H1 (cell line): ENCODE measurements around the gene ARHGAP32. TPM values are rescaled to one million over a fixed set of nuclear protein-coding genes. Genes with fewer than 3 reads are reported as not detected.

Experiments
- CTCF ChIA-PET: fragments of 300-600 bp; sonication (Branson Sonifier 250); formaldehyde crosslinking; loops from one replicate; lab custom pipeline; 2021; ENCODE audit not compliant: partially characterized antibody; lab: Charles Lee
- POLR2A ChIA-PET: fragments of 300-600 bp; sonication (Branson Sonifier 250); formaldehyde crosslinking; loops from one replicate; lab custom pipeline; 2021; ENCODE audit warnings: inconsistent platforms; ENCODE audit not compliant: partially characterized antibody; lab: Charles Lee
- DNase-seq, 2 experiments: peaks; one replicate each; pipeline versions ENCODE4 v3.0.0 to v3.0.0-alpha.2; 2010 to 2022; ENCODE audit warnings: low spot score in 2 of 2, low read depth in 1 of 2, mixed read lengths in 1 of 2
- FAIRE-seq: peaks from 2 replicates; lab custom pipeline; 2011; peaks lifted over from hg19 to GRCh38; lab: Jason Lieb, UNC
- H2AFZ ChIP-seq: 2 replicates; pipeline ENCODE4 v1.8.1; 2012; ENCODE audit warnings: low read length, inconsistent platforms
- H2AK5ac ChIP-seq: 2 replicates; pipeline ENCODE4 v1.6.1; 2013; ENCODE audit warnings: low read depth, low read length
- H2BK120ac ChIP-seq: replicated peaks from 2 replicates; pipeline ENCODE3; 2013; ENCODE audit warnings: low read depth, low read length, inconsistent platforms
- H2BK12ac ChIP-seq: 2 replicates; pipeline ENCODE4 v1.6.1; 2013; ENCODE audit warnings: low read depth, low read length
- H2BK15ac ChIP-seq: 2 replicates; pipeline ENCODE4 v1.6.1; 2013; ENCODE audit warnings: low read length
- H2BK20ac ChIP-seq: 2 replicates; pipeline ENCODE4 v1.6.1; 2013; ENCODE audit warnings: low read length
- H2BK5ac ChIP-seq: 2 replicates; pipeline ENCODE4 v1.6.1; 2013; ENCODE audit warnings: low read depth, low read length
- H3K14ac ChIP-seq: 2 replicates; pipeline ENCODE4 v1.6.1; 2013; ENCODE audit warnings: inconsistent platforms; ENCODE audit not compliant: insufficient read length
- H3K18ac ChIP-seq: 2 replicates; pipeline ENCODE4 v1.6.1; 2013; ENCODE audit warnings: low read length; ENCODE audit errors: extremely low read depth
- H3K23ac ChIP-seq: 2 replicates; pipeline ENCODE4 v1.6.1; 2013; ENCODE audit warnings: inconsistent platforms; ENCODE audit not compliant: insufficient read length
- H3K23me2 ChIP-seq: 2 replicates; pipeline ENCODE4 v1.6.1; 2013; ENCODE audit warnings: low read depth, low read length
- H3K27ac ChIP-seq: 2 replicates; pipeline ENCODE4 v1.6.1; 2011; ENCODE audit warnings: low read depth, low read length, inconsistent platforms
- H3K27me3 ChIP-seq, 4 experiments: replicated peaks in 1 of 4; 1 replicate in 1 of 4; 2 replicates in 3 of 4; pipeline versions ENCODE4 v1.6.1 to v1.8.1; 2011 to 2013; ENCODE audit warnings: low read length in 3 of 4, mild to moderate bottlenecking in 3 of 4, inconsistent platforms in 2 of 4, mixed read lengths in 2 of 4, moderate library complexity in 1 of 4; ENCODE audit not compliant: control insufficient read depth in 3 of 4, insufficient read depth in 3 of 4; ENCODE audit errors: extremely low read depth in 1 of 4
- H3K36me3 ChIP-seq, 4 experiments: 2 replicates each; pipeline versions ENCODE4 v1.6.1 to v1.8.1; 2011 to 2013; ENCODE audit warnings: mild to moderate bottlenecking in 4 of 4, low read length in 3 of 4, moderate library complexity in 2 of 4, control low read depth in 1 of 4, inconsistent platforms in 1 of 4; ENCODE audit not compliant: insufficient read depth in 4 of 4, control insufficient read depth in 2 of 4
- H3K4ac ChIP-seq: replicated peaks from 2 replicates; pipeline ENCODE3; 2013; ENCODE audit warnings: low read length, low read depth, mixed read lengths, inconsistent platforms; ENCODE audit not compliant: insufficient read length
- H3K4me1 ChIP-seq, 4 experiments: replicated peaks in 1 of 4; 1 replicate in 1 of 4; 2 replicates in 3 of 4; pipeline versions ENCODE4 v1.6.1 to v1.8.1; 2011 to 2013; ENCODE audit warnings: low read length in 3 of 4, inconsistent platforms in 2 of 4, mixed read lengths in 1 of 4; ENCODE audit not compliant: insufficient read depth in 4 of 4, control insufficient read depth in 3 of 4
- H3K4me2 ChIP-seq, 2 experiments: 2 replicates each; pipeline versions ENCODE4 v1.6.1 to v1.8.1; 2011 to 2013; ENCODE audit warnings: low read depth in 2 of 2, low read length in 2 of 2, control low read depth in 1 of 2, inconsistent platforms in 1 of 2, mild to moderate bottlenecking in 1 of 2; ENCODE audit not compliant: insufficient read depth in 1 of 2
- H3K4me3 ChIP-seq, 4 experiments: fragments of 200-600, 300-600 bp in 1 of 4; sonication (generic), shearing (Covaris generic), sonication (Bioruptor Twin) in 1 of 4; 2 replicates each; pipeline versions ENCODE4 v1.5.1 to v1.8.1; 2011 to 2016; ENCODE audit warnings: low read length in 4 of 4, low read depth in 3 of 4, control low read depth in 2 of 4, inconsistent platforms in 2 of 4, mild to moderate bottlenecking in 2 of 4, mixed read lengths in 1 of 4, moderate library complexity in 1 of 4; ENCODE audit not compliant: insufficient read depth in 2 of 4; ENCODE audit errors: extremely low read depth in 1 of 4
- H3K56ac ChIP-seq: replicated peaks from 2 replicates; pipeline ENCODE3; 2013; ENCODE audit warnings: low read depth, mild to moderate bottlenecking, mixed read lengths, low read length, inconsistent platforms; ENCODE audit not compliant: insufficient read length
- H3K79me1 ChIP-seq: 2 replicates; pipeline ENCODE4 v1.6.1; 2013; ENCODE audit warnings: low read depth, low read length, control low read depth
- H3K79me2 ChIP-seq, 2 experiments: 2 replicates each; pipeline versions ENCODE4 v1.6.1 to v1.8.1; 2012 to 2013; ENCODE audit warnings: low read length in 2 of 2, mild to moderate bottlenecking in 2 of 2, inconsistent platforms in 1 of 2; ENCODE audit not compliant: insufficient read depth in 2 of 2, control insufficient read depth in 1 of 2
- H3K9ac ChIP-seq, 4 experiments: replicated peaks in 1 of 4; 1 replicate in 1 of 4; 2 replicates in 3 of 4; pipeline versions ENCODE4 v1.6.1 to v1.8.1; 2011 to 2013; ENCODE audit warnings: low read depth in 3 of 4, low read length in 3 of 4, control low read depth in 2 of 4, mild to moderate bottlenecking in 2 of 4, moderate library complexity in 2 of 4, inconsistent platforms in 1 of 4; ENCODE audit errors: extremely low read depth in 1 of 4
- H3K9me3 ChIP-seq, 2 experiments: 2 replicates each; pipeline versions ENCODE4 v1.6.1 to v1.8.1; 2012 to 2013; ENCODE audit warnings: mild to moderate bottlenecking in 2 of 2, moderate library complexity in 2 of 2, control low read depth in 1 of 2, inconsistent platforms in 1 of 2, low read depth in 1 of 2, low read length in 1 of 2, mixed read lengths in 1 of 2; ENCODE audit not compliant: insufficient read depth in 2 of 2
- H4K20me1 ChIP-seq, 2 experiments: replicated peaks in 1 of 2; 2 replicates each; pipeline versions ENCODE3 to v1.8.1; 2011 to 2013; ENCODE audit warnings: inconsistent platforms in 2 of 2, low read length in 2 of 2, mild to moderate bottlenecking in 1 of 2; ENCODE audit not compliant: insufficient read depth in 2 of 2, control insufficient read depth in 1 of 2
- H4K5ac ChIP-seq: 2 replicates; pipeline ENCODE4 v1.6.1; 2013; ENCODE audit warnings: low read length, low read depth, mixed read lengths, inconsistent platforms; ENCODE audit not compliant: insufficient read length
- H4K8ac ChIP-seq: 2 replicates; pipeline ENCODE4 v1.8.0; 2013; ENCODE audit warnings: mild to moderate bottlenecking, moderate library complexity, low read length, inconsistent platforms; ENCODE audit not compliant: insufficient read depth; ENCODE audit errors: extremely low read depth
- H4K91ac ChIP-seq: replicated peaks from 2 replicates; pipeline ENCODE3; 2013; ENCODE audit warnings: low read length, mixed read lengths, inconsistent platforms; ENCODE audit not compliant: insufficient read length
- CBX5 ChIP-seq: fragments of 300-800, 300-1000 bp; sonication (generic); IDR thresholded peaks from 2 replicates; pipeline ENCODE4 v1.7.1; 2016; ENCODE audit warnings: antibody characterized with exemption, low read length, low read depth
- CBX8 ChIP-seq: fragments of 300-800, 300-1000 bp; sonication (generic); IDR thresholded peaks from 2 replicates; pipeline ENCODE4 v1.7.1; 2016; ENCODE audit warnings: low read depth, low read length, borderline replicate concordance
- EGR1 ChIP-seq: IDR thresholded peaks from 2 replicates; pipeline ENCODE4 v1.6.1; 2011; ENCODE audit warnings: low read depth, low read length, borderline replicate concordance
- EZH2 ChIP-seq: fragments of 200-600 bp; sonication (generic); IDR thresholded peaks from 2 replicates; pipeline ENCODE4 v1.7.1; 2012; ENCODE audit warnings: low read depth, mild to moderate bottlenecking, moderate library complexity, low read length, inconsistent platforms; ENCODE audit not compliant: severe bottlenecking
- JUND ChIP-seq: IDR thresholded peaks from 2 replicates; pipeline ENCODE4 v1.6.1; 2011; ENCODE audit warnings: mild to moderate bottlenecking, improper control_type of control experiment, low read length
- POLR2A ChIP-seq, 2 experiments: IDR thresholded peaks; 1 replicate in 1 of 2; 2 replicates in 1 of 2; pipeline ENCODE4 v1.6.1; 2011; ENCODE audit warnings: low read depth in 2 of 2, low read length in 2 of 2, mild to moderate bottlenecking in 2 of 2; ENCODE audit errors: control extremely low read depth in 1 of 2
- RNF2 ChIP-seq: fragments of 200-900, 300-1000 bp; sonication (generic); IDR thresholded peaks from 2 replicates; pipeline ENCODE4 v1.7.1; 2016; ENCODE audit warnings: borderline replicate concordance, low read depth, mild to moderate bottlenecking, antibody characterized with exemption, low read length; ENCODE audit not compliant: poor library complexity, severe bottlenecking; ENCODE audit errors: missing control alignments
- RXRA ChIP-seq: IDR thresholded peaks from 2 replicates; pipeline ENCODE4 v1.6.1; 2011; ENCODE audit warnings: low read depth, mild to moderate bottlenecking, low read length, moderate library complexity; ENCODE audit not compliant: insufficient read depth
- SIX5 ChIP-seq: IDR thresholded peaks from 2 replicates; pipeline ENCODE4 v1.6.1; 2011; ENCODE audit warnings: mild to moderate bottlenecking, low read depth, low read length
- SP2 ChIP-seq: IDR thresholded peaks from 2 replicates; pipeline ENCODE4 v1.6.1; 2012; ENCODE audit warnings: mild to moderate bottlenecking, low read length, inconsistent platforms
- TAF1 ChIP-seq: IDR thresholded peaks from 2 replicates; pipeline ENCODE4 v1.6.1; 2011; ENCODE audit warnings: mild to moderate bottlenecking, low read depth, low read length
- TEAD4 ChIP-seq: IDR thresholded peaks from 2 replicates; pipeline ENCODE4 v1.6.1; 2012; ENCODE audit warnings: low read depth, low read length, inconsistent platforms, mixed read lengths
- WGBS, 2 experiments: shearing (Covaris generic) in 1 of 2; methylation state at CpG; one replicate each; pipeline versions ENCODE4 v1.1.6 to v1.1.7; 2013 to 2015; ENCODE audit warnings: low lambda C conversion rate in 2 of 2, mixed read lengths in 2 of 2, inconsistent platforms in 1 of 2, low coverage in 1 of 2, missing lambda C conversion rate in 1 of 2; ENCODE audit not compliant: insufficient replicate concordance in 2 of 2, insufficient coverage in 1 of 2, insufficient read length in 1 of 2; ENCODE audit errors: extremely low coverage in 1 of 2, missing lambda C conversion rate in 1 of 2; 5-methylcytosine and 5-hydroxymethylcytosine counted together
- polyA plus RNA-seq, 7 experiments: library from polyadenylated mRNA; depleted of rRNA in 3 of 7; stranded (reverse) in 5 of 7; unstranded in 2 of 7; fragments of >200 nt in 5 of 7; fragments of 200-250 nt in 2 of 7; gene quantifications; 1 replicate in 5 of 7; 2 replicates in 1 of 7; 4 replicates in 1 of 7; pipeline versions ENCODE4 v1.2.1 to v1.2.3, GENCODE V29; 2011 to 2013; ENCODE audit warnings: missing spikeins in 2 of 7, mixed read lengths in 2 of 7
- total RNA-seq: library from RNA; stranded (reverse); fragmentation: NEBNext Ultra II Directional; extraction: Animal tissue kit (Norgen Biotek cat#: 25700); gene quantifications from 2 replicates; pipeline ENCODE4 v1.2.1, GENCODE V29; 2021

ARHGAP32 gene
- total and polyA plus RNA-seq, 2 of the 8 experiments (the other 6 are each of a cell fraction or from before 2014, with no cell fraction given): 13.7 to 30.0 TPM

GRCh38 chr11:129222158-129222557, 30.0 kb upstream of the ARHGAP32 start:
- CTCF ChIA-PET: interaction anchor here (0.8 kb wide), 1 partner anchor 110 kb away, joined by 3 read pairs; no protein-coding TSS in a partner anchor
- no peak for DNase-seq
- H3K18ac ChIP-seq: no peak overlapping the region
- H3K23ac ChIP-seq: no peak overlapping the region
- peaks cover 0 to 2% of the 10 kb centered on the region in 2 experiments for H4K20me1 ChIP-seq
- no peak overlapping the region for H2BK120ac ChIP-seq
- no peak overlapping the region for H3K14ac ChIP-seq
- H4K8ac ChIP-seq: no peak overlapping the region
- H3K79me2 ChIP-seq: peaks cover 0 to 96% of the 10 kb centered on the region in 2 experiments; a peak in 3 of 4 replicates
- peaks cover 0 to 4% (median 1%) of the 10 kb centered on the region in 4 experiments; a peak in 3 of 8 replicates for H3K36me3 ChIP-seq
- no peaks in the 10 kb centered on the region for H3K23me2 ChIP-seq
- H3K9me3 ChIP-seq: peaks cover 4 to 7% of the 10 kb centered on the region in 2 experiments; a peak in 3 of 4 replicates
- no peak overlapping the region for H2BK20ac ChIP-seq
- H3K4me3 ChIP-seq: no peak overlapping the region
- POLR2A ChIA-PET: no interaction called here
- no peak overlapping the region for H3K56ac ChIP-seq
- H3K4ac ChIP-seq: no peak overlapping the region
- no peak overlapping the region for H4K5ac ChIP-seq
- H2BK15ac ChIP-seq: no peak overlapping the region
- H2BK5ac ChIP-seq: no peak overlapping the region
- H3K27ac ChIP-seq: no peak overlapping the region
- no peak for TF ChIP-seq CBX8
- no peak for TF ChIP-seq EGR1
- no peak for TF ChIP-seq JUND
- no peak for TF ChIP-seq RXRA
- TF ChIP-seq SIX5: no peak
- no peak for TF ChIP-seq CBX5
- TF ChIP-seq TEAD4: no peak
- no peak for TF ChIP-seq EZH2
- no peak for TF ChIP-seq SP2
- no peak for TF ChIP-seq POLR2A (IDR thresholded peaks at IDR 0.05; ENCODE audit: control extremely low read depth in 1 of 2, low read depth in 2 of 2, low read length in 2 of 2)
- no peak for TF ChIP-seq RNF2
- TF ChIP-seq TAF1: no peak
- no peak overlapping the region for H2AFZ ChIP-seq
- H3K4me2 ChIP-seq: no peak overlapping the region
- FAIRE-seq: no peak
- no peak overlapping the region for H2BK12ac ChIP-seq
- no peaks in the 10 kb centered on the region for H3K27me3 ChIP-seq
- peaks cover 6% of the 10 kb centered on the region; the same call in 1 of the 2 replicates for H3K79me1 ChIP-seq
- no peak overlapping the region for H3K9ac ChIP-seq
- H4K91ac ChIP-seq: no peak overlapping the region
- WGBS, 2 experiments: 61% methylated on average over 3 of the region's 3 CpGs; no CpG with 5 or more reads in 1 of the 2 experiments
- peaks cover 2 to 17% (median 9%) of the 10 kb centered on the region in 4 experiments; a peak in 5 of 7 replicates for H3K4me1 ChIP-seq
- H2AK5ac ChIP-seq: no peak overlapping the region
